ENCODE results near the gene GALT.

GALT gene

GRCh38 chr9:34611811-34612787, 34.4 kb upstream of the GALT start, which contains the start of gene RPP25L:
Gene RPP25L (minus strand): TSS chr9:34612097. CDS start chr9:34611296, 801 bp downstream.
- H3K4me1 ChIP-seq, result no peaks in the 10 kb centered on the region; the same call in 1 of the 2 replicates
- H3K4me3 ChIP-seq (ENCODE audit: low read depth, low read length), result peak within 1 kb of the TSS; percentile 88
- DNase-seq, result peak; percentile 92
- H3K27me3 ChIP-seq, result no peaks in the 10 kb centered on the region
- H3K9me3 ChIP-seq, result no peaks in the 10 kb centered on the region
- H3K36me3 ChIP-seq, result 0 out of 2 replicates have a peak, but pooled peaks cover under 1% of the 10 kb centered on the region
- TF ChIP-seq CTCF (IDR thresholded peaks at IDR 0.05; ENCODE audit: low read depth, low read length), result no peak

- H3K4me1 ChIP-seq, result no peaks in the 10 kb centered on the region; the same call in 1 of the 2 replicates
- peak; percentile 92 for TF ChIP-seq CTCF (IDR thresholded peaks at IDR 0.05; ENCODE audit: low read depth, low read length)
- 0 out of 2 replicates have a peak, but pooled peaks cover 3% of the 10 kb centered on the region for H3K36me3 ChIP-seq
- H3K27me3 ChIP-seq, result no peaks in the 10 kb centered on the region
- peak; percentile 86 for DNase-seq
- H3K4me3 ChIP-seq (ENCODE audit: low read depth, low read length), result peak overlapping the region; percentile 88
- H3K9me3 ChIP-seq, result no peaks in the 10 kb centered on the region
Measured at GRCh38 chr9:34612788-34613390, 33.6 kb upstream of the GALT start.

GRCh38 chr9:34615132-34615531, 31.3 kb upstream of the GALT start:
- Histone ChIP-seq H3K9me3 (no peaks in the 10 kb centered on the region), H3K4me3 (ENCODE audit: low read depth, low read length) (no peak overlapping the region), H3K4me1 (no peaks in the 10 kb centered on the region; the same call in 1 of the 2 replicates), H3K36me3 (0 out of 2 replicates have a peak, but pooled peaks cover 3% of the 10 kb centered on the region), H3K27me3 (no peaks in the 10 kb centered on the region)
- no peak for TF ChIP-seq CTCF (IDR thresholded peaks at IDR 0.05; ENCODE audit: low read depth, low read length)
- DNase-seq, result no peak

GRCh38 chr9:34620061-34620994, 26.1 kb upstream of the GALT start, which contains the start of gene DCTN3:
Gene DCTN3 (minus strand): TSS chr9:34620495. CDS start chr9:34620464, 31 bp downstream.
- TF ChIP-seq CTCF (IDR thresholded peaks at IDR 0.05; ENCODE audit: low read depth, low read length), result no peak
- Histone ChIP-seq H3K36me3 (0 out of 2 replicates have a peak, but pooled peaks cover 3% of the 10 kb centered on the region), H3K27me3 (no peaks in the 10 kb centered on the region), H3K4me1 (no peaks in the 10 kb centered on the region; the same call in 1 of the 2 replicates), H3K9me3 (no peaks in the 10 kb centered on the region), H3K4me3 (ENCODE audit: low read depth, low read length) (peak within 1 kb of the TSS; percentile 96)
- peak; percentile 94 for DNase-seq

- Histone ChIP-seq H3K4me3 (ENCODE audit: low read depth, low read length) (no peak overlapping the region), H3K27me3 (peaks cover 25% of the 10 kb centered on the region), H3K36me3 (no peaks in the 10 kb centered on the region), H3K4me1 (no peaks in the 10 kb centered on the region; the same call in none of the 2 replicates), H3K9me3 (no peaks in the 10 kb centered on the region)
- DNase-seq, result no peak
- no peak for TF ChIP-seq CTCF (IDR thresholded peaks at IDR 0.05; ENCODE audit: low read depth, low read length)
Measured at GRCh38 chr9:34623374-34624235, 22.9 kb upstream of the GALT start.

Data from BE2C (cell line).